RWPE2 (cell line): Measurements from ENCODE around the gene DNAJC28.
A peak's percentile ranks its signal among the peaks of the same experiment; 100 is the strongest.
"Not testable (repeated sequence)": the region's sequence is repeated elsewhere in the genome, so short reads cannot be mapped to it uniquely, and the experiment has no call there.

Source experiments
- ATAC-seq: fragments of 200-7000 bp; cut with Tn5 transposase; 3 replicates; pipeline ENCODE4 v1.9.1; 2021; ENCODE audit warnings: low read depth
- DNase-seq: peaks from one replicate; pipeline ENCODE4 v3.0.0-alpha.2; 2020; ENCODE audit warnings: low spot score
- H3K27ac ChIP-seq: fragments of 450-650 bp; 2 replicates; pipeline ENCODE4 v1.5.1; 2017; ENCODE audit warnings: mild to moderate bottlenecking; ENCODE audit not compliant: poor library complexity, severe bottlenecking
- H3K27me3 ChIP-seq: fragments of 250-450 bp; sonication (Bioruptor Pico); 2 replicates; pipeline ENCODE4 v1.5.1; 2021; ENCODE audit warnings: mild to moderate bottlenecking, moderate library complexity; ENCODE audit not compliant: insufficient read depth, poor library complexity, severe bottlenecking
- H3K36me3 ChIP-seq: fragments of 250-450 bp; sonication (Bioruptor Pico); 2 replicates; pipeline ENCODE4 v1.5.1; 2020; ENCODE audit warnings: low read depth, mild to moderate bottlenecking, moderate library complexity
- H3K4me1 ChIP-seq: fragments of 250-450 bp; sonication (Bioruptor Pico); 2 replicates; pipeline ENCODE4 v1.5.1; 2021; ENCODE audit warnings: mild to moderate bottlenecking, moderate library complexity; ENCODE audit not compliant: insufficient read depth, poor library complexity, severe bottlenecking
- H3K4me3 ChIP-seq: fragments of 250-450 bp; sonication (Bioruptor Pico); 2 replicates; pipeline ENCODE4 v1.5.1; 2021; ENCODE audit warnings: mild to moderate bottlenecking, moderate library complexity; ENCODE audit not compliant: severe bottlenecking
- H3K9me3 ChIP-seq: fragments of 250-450 bp; sonication (Bioruptor Pico); 2 replicates; pipeline ENCODE4 v1.5.1; 2021; ENCODE audit warnings: mild to moderate bottlenecking, moderate library complexity; ENCODE audit not compliant: severe bottlenecking
- TF ChIP-seq, protein P1 (sequence below): fragments of 450-650 bp; IDR thresholded peaks from one replicate; pipeline ENCODE4 v1.5.1; 2017; ENCODE audit warnings: mild to moderate bottlenecking, moderate library complexity; ENCODE audit not compliant: poor library complexity, severe bottlenecking

Gene DNAJC28

DNA sequence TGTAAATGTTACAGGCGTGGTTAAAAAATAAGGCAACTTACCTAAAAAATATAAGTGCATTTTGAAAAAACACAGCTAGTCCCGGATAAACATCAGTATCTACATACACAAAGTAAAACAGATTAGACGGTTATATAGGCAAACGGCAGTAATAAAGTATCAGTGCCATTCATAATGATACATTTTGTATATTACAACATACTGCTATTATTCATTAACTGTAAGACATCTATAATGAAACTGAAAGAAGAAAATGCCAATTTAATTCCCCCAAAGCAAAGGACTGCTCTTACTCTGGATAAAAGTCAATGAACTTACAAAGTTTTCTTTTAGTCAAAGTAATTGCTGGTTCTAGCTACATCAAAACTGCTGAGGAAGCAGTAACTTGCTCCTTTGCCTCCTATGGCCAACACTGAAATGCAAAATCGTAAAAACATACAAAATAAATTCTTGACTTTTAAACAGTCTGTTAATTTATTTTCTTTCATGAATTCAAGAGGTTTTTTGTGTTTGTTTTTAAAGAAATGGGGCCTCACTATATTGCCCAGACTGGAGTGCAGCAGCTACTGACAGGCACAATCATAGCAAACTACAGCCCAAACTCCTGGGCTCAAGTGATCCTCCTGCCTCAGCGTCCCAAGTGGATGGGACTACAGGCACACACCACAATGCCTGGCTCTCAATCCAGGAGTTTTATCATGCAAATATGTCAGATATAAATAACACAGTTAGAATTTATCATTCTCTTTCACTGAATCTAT lies 35.6 kb downstream of the DNAJC28 start:
- ATAC-seq (no peak), DNase-seq (no peak)
- no peaks in the 10 kb centered on the region for H3K27me3 ChIP-seq
- H3K4me3 ChIP-seq: no peak overlapping the region
- H3K4me1 ChIP-seq: peaks cover 10% of the 10 kb centered on the region
- no peak overlapping the region for H3K27ac ChIP-seq
- no peaks in the 10 kb centered on the region for H3K9me3 ChIP-seq
- H3K36me3 ChIP-seq: peaks cover 57% of the 10 kb centered on the region
- TF ChIP-seq, protein P1, sequence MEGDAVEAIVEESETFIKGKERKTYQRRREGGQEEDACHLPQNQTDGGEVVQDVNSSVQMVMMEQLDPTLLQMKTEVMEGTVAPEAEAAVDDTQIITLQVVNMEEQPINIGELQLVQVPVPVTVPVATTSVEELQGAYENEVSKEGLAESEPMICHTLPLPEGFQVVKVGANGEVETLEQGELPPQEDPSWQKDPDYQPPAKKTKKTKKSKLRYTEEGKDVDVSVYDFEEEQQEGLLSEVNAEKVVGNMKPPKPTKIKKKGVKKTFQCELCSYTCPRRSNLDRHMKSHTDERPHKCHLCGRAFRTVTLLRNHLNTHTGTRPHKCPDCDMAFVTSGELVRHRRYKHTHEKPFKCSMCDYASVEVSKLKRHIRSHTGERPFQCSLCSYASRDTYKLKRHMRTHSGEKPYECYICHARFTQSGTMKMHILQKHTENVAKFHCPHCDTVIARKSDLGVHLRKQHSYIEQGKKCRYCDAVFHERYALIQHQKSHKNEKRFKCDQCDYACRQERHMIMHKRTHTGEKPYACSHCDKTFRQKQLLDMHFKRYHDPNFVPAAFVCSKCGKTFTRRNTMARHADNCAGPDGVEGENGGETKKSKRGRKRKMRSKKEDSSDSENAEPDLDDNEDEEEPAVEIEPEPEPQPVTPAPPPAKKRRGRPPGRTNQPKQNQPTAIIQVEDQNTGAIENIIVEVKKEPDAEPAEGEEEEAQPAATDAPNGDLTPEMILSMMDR: no peak

DNA sequence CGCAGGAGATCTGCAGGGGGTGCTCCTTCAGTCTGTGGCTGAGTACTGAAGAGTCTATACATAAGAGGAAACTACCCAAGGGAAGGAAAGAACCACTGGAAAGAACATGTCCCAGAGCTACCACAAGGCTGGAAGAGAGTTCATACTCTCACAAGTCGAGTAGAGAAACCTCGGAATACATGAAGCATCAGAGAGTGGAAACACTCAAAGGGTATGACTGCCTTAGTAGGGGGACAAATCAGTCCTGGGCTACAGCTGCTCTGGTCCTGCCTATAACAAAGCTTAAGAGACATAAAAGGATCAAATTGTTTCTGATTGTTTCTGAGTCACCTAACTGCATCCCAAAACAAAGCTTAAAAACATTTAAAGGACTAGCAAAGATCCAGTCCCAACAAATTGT lies 39.2 kb downstream of the DNAJC28 start:
- Histone ChIP-seq H3K9me3 (no peaks in the 10 kb centered on the region), H3K27me3 (no peaks in the 10 kb centered on the region), H3K4me3 (no peak overlapping the region), H3K36me3 (peaks cover 71% of the 10 kb centered on the region), H3K4me1 (peaks cover 10% of the 10 kb centered on the region), H3K27ac (peak overlapping the region; percentile 18)
- DNase-seq (no peak), ATAC-seq (no peak)
- TF ChIP-seq, protein P1: no peak

DNA sequence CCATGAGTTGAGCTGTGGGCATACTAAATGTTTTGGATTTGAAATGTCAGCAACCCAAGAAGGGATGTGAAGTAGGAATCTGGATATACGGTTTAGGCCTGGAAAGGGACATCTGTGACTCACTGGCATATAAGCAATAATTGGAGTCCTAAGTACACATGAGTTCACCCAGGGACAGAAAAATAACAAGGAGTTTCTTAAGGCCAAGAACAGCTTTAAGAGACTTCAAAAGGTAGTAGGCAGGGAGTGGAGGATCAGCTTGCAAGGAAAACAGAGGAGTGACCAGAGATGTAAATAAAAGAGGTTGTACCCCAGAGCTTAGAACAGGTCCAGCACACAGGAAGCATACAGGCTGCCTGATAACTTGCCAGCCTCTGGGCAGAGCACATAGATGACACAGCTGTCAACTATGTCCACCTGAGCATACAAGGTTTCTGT lies 39.9 kb downstream of the DNAJC28 start:
- Histone ChIP-seq H3K9me3 (no peaks in the 10 kb centered on the region), H3K27ac (peak overlapping the region; percentile 18), H3K4me1 (peaks cover 10% of the 10 kb centered on the region), H3K36me3 (peaks cover 64% of the 10 kb centered on the region), H3K27me3 (no peaks in the 10 kb centered on the region), H3K4me3 (no peak overlapping the region)
- TF ChIP-seq, protein P1: no peak
- no peak for DNase-seq
- peak; percentile 81 for ATAC-seq

DNA sequence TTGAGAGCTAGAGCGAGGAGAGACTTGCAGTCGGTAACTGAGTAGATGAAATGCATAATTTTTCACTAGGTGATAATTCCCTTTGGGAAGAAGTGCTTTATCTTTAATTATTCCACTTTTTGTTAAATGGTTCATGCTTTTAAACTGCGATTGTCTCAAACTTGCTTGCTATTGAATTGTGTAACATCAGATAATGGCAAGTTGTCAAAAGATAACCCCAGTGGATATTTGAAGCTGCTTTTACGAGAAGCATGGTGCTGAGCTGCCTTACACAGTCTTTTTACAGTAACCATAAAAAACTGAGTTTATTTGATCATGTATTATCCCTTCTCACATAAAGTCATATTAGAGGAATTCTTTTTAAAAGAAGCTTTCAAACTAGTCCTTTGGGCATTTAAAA lies 41.9 kb downstream of the DNAJC28 start:
- no peak for DNase-seq
- peaks cover 10% of the 10 kb centered on the region for H3K4me1 ChIP-seq
- H3K27me3 ChIP-seq: no peaks in the 10 kb centered on the region
- no peak for ATAC-seq
- no peaks in the 10 kb centered on the region for H3K9me3 ChIP-seq
- H3K4me3 ChIP-seq: no peak overlapping the region
- TF ChIP-seq, protein P1: no peak
- no peak overlapping the region for H3K27ac ChIP-seq
- peaks cover 44% of the 10 kb centered on the region for H3K36me3 ChIP-seq

DNA sequence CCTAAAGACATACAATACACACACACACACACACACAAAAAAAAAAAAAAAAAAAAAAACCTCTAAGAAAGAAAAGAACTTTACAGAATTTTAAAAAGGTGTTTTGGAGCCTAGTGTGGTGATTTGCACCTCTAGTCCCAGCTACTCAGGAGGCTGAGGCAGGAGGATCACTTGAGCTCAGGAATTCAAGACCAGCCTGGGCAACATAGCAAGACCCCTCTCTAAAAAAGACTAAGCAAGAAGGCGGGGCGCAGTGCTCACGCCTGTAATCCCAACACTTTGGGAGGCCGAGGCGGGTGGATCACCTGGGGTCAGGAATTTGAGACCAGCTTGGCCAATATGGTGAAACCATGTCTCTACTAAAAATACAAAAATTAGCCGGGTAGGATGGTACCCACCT lies 44.9 kb downstream of the DNAJC28 start:
- peaks cover 14% of the 10 kb centered on the region for H3K4me1 ChIP-seq
- ATAC-seq, H3K27ac ChIP-seq, H3K4me3 ChIP-seq, DNase-seq, H3K27me3 ChIP-seq, H3K9me3 ChIP-seq: not testable (repeated sequence)
- peaks cover 27% of the 10 kb centered on the region for H3K36me3 ChIP-seq
